ENCODE data around the gene MBTPS1.

DNA sequence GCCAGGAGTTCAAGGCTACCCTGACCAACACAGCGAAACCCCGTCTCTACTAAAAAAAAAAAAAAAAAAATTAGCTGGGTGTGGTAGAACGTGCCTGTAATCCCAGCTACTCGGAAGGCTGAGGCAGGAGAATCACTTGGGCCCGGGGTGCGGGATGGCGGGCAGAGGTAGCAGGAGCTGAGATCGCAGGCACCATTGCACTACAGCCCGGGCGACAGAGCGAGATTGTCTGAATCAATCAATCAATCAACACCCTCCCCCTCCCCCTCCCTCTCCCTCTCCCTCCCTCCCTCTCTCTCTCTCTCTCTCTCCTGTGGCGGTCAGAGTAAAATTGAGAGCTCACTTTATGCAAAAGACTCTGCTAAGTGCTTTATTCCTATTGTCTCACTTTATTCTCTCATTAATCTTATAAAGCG lies 27.1 kb upstream of the MBTPS1 start:
- no peak for TF ChIP-seq GATA2 (IDR thresholded peaks at IDR 0.05; ENCODE audit: low read depth, low read length)
- no peak for TF ChIP-seq GATA3 (IDR thresholded peaks at IDR 0.05; ENCODE audit: low read depth, low read length)

All from SH-SY5Y (cell line).